ENCODE data around the gene RPE65.

- no peak for TF ChIP-seq MAZ (IDR thresholded peaks at IDR 0.05; ENCODE audit: borderline replicate concordance, low read depth, low read length)
- TF ChIP-seq CTCF (conservative IDR thresholded peaks at IDR 0.05; ENCODE audit: low read depth, low read length): no peak
- TF ChIP-seq POLR2A (IDR thresholded peaks at IDR 0.05; ENCODE audit: low read depth, low read length): no peak
- no peak for TF ChIP-seq MAFK (IDR thresholded peaks at IDR 0.05; ENCODE audit: low read depth, low read length)
- no peak for TF ChIP-seq RFX5 (IDR thresholded peaks at IDR 0.05; ENCODE audit: low read depth, low read length)
- TF ChIP-seq SMC3 (IDR thresholded peaks at IDR 0.05; ENCODE audit: low read depth, low read length): no peak
- TF ChIP-seq MXI1 (IDR thresholded peaks at IDR 0.05; ENCODE audit: borderline replicate concordance, low read depth, low read length): no peak
- TF ChIP-seq RCOR1 (IDR thresholded peaks at IDR 0.05; ENCODE audit: insufficient replicate concordance, low read length): no peak
- no peak for TF ChIP-seq RAD21 (IDR thresholded peaks at IDR 0.05; ENCODE audit: low read length)
- TF ChIP-seq USF2 (IDR thresholded peaks at IDR 0.05; ENCODE audit: low read depth, low read length): no peak
Observed at GRCh38 chr1:68448365-68448764, 1.4 kb downstream of the RPE65 start.

Data from IMR-90 (cell line).